AG04450 (cell line): ENCODE data around the gene PPP2R2C. TPM values are rescaled to one million over a fixed set of nuclear protein-coding genes. Genes with fewer than 3 reads are reported as not detected.

ENCODE experiments used
- CTCF ChIA-PET: fragments of 300-600, 350-600 bp; formaldehyde crosslinking; extraction: SDS; loops from one replicate; lab custom pipeline; 2022; ENCODE audit warnings: antibody characterized with exemption, inconsistent platforms; lab: Charles Lee
- POLR2A ChIA-PET: fragments of 350-600 bp; formaldehyde crosslinking; extraction: SDS; loops from one replicate; lab custom pipeline; 2021; ENCODE audit warnings: antibody characterized with exemption, inconsistent platforms; lab: Yijun Ruan, JAX
- DNase-seq: peaks from one replicate; pipeline ENCODE4 v3.0.0-alpha.2; 2011; ENCODE audit warnings: low read depth, low spot score
- H3K27ac ChIP-seq: one replicate; pipeline ENCODE4 v1.5.1; 2012; ENCODE audit warnings: low read depth, low read length, control low read depth
- H3K27me3 ChIP-seq: one replicate; pipeline ENCODE4 v1.6.0; 2012; ENCODE audit warnings: low read length; ENCODE audit not compliant: control insufficient read depth, insufficient read depth
- H3K4me3 ChIP-seq: 2 replicates; pipeline ENCODE4 v1.5.1; 2011; ENCODE audit warnings: mild to moderate bottlenecking, low read depth, low read length, control low read depth
- H3K9me3 ChIP-seq: 2 replicates; pipeline ENCODE4 v1.5.1; 2012; ENCODE audit warnings: low read length; ENCODE audit not compliant: control insufficient read depth, insufficient read depth
- polyA plus RNA-seq: library from polyadenylated mRNA; depleted of rRNA; stranded (reverse); fragments of >200 nt; gene quantifications from 2 replicates; pipeline ENCODE4 v1.2.3, GENCODE V29; 2011
- TF ChIP-seq, protein P1 (sequence below): IDR thresholded peaks from 2 replicates; pipeline ENCODE4 v1.5.1; 2011; ENCODE audit warnings: low read depth, low read length, control low read depth, inconsistent platforms

Gene PPP2R2C
- polyA plus RNA-seq, 1 experiment: 0.07 TPM

DNA sequence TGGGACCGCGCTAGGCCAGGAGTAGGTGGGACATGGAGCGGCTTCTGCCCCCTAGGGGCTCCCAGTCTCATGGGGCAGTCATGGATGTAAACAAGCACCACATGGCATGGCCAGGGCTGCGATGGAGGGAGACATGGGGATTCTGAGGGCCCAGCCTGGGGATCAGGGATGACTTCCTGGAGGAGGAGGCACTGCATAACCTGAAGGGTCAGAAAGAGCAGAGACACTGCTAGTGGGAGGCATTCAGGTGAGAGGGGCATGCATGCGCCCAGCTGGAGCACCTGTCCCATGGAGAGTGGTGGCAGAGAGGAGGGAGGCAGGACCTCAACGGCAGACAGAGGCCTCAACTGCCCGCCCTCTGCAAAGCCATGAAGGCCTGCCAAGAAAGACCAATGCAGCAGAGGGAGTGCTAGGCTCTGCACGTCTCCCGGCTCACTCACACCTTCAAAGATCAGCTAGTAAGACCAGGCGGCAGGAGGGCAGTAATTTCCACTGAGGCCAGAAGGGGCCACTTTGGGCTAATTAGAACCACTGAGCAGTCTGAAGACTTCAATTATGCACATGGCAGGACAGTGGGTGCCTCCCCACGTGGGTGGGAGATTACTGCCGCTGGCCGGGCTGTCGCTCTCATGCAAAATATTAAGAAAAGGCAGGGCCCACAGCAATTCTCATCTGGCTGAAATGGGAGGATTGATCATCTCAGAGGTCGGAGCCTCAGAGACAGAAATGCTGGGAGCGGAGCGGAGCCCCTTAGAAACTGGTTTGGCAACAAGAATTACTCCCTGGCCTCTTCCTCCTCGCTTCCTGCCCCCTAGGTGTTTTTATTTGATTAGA, 69.6 kb downstream of the PPP2R2C start:
- H3K9me3 ChIP-seq: no peaks in the 10 kb centered on the region
- TF ChIP-seq, protein P1, sequence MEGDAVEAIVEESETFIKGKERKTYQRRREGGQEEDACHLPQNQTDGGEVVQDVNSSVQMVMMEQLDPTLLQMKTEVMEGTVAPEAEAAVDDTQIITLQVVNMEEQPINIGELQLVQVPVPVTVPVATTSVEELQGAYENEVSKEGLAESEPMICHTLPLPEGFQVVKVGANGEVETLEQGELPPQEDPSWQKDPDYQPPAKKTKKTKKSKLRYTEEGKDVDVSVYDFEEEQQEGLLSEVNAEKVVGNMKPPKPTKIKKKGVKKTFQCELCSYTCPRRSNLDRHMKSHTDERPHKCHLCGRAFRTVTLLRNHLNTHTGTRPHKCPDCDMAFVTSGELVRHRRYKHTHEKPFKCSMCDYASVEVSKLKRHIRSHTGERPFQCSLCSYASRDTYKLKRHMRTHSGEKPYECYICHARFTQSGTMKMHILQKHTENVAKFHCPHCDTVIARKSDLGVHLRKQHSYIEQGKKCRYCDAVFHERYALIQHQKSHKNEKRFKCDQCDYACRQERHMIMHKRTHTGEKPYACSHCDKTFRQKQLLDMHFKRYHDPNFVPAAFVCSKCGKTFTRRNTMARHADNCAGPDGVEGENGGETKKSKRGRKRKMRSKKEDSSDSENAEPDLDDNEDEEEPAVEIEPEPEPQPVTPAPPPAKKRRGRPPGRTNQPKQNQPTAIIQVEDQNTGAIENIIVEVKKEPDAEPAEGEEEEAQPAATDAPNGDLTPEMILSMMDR: no peak
- no peak overlapping the region for H3K4me3 ChIP-seq
- no peak for DNase-seq
- ChIA-PET CTCF (no interaction called here), POLR2A (no interaction called here)
- peaks cover 23% of the 10 kb centered on the region for H3K27me3 ChIP-seq
- H3K27ac ChIP-seq: no peak overlapping the region

DNA sequence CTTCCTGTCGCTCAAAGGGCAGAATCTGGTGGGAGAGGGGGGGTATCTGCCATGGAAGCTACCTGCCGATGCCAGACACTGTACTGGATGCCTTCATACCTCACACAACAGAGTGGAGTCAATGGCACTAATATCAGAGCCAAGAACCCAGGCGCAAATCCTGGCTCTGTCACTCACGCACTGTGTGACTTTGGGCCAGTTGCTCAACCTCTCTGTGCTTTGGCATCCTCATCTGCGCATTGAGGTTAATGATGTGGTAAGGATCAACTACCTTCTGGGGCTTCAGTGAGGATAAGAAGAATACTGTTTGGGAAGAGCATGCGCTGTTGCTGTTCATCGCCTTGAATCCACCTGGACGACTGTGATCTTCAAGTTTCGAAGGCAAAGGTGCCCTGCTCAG, 70.6 kb downstream of the PPP2R2C start:
- H3K27me3 ChIP-seq: peaks cover 23% of the 10 kb centered on the region
- no peak overlapping the region for H3K4me3 ChIP-seq
- TF ChIP-seq, protein P1: no peak
- POLR2A ChIA-PET: no interaction called here
- H3K27ac ChIP-seq: no peak overlapping the region
- DNase-seq: no peak
- no peaks in the 10 kb centered on the region for H3K9me3 ChIP-seq
- CTCF ChIA-PET: no interaction called here

DNA sequence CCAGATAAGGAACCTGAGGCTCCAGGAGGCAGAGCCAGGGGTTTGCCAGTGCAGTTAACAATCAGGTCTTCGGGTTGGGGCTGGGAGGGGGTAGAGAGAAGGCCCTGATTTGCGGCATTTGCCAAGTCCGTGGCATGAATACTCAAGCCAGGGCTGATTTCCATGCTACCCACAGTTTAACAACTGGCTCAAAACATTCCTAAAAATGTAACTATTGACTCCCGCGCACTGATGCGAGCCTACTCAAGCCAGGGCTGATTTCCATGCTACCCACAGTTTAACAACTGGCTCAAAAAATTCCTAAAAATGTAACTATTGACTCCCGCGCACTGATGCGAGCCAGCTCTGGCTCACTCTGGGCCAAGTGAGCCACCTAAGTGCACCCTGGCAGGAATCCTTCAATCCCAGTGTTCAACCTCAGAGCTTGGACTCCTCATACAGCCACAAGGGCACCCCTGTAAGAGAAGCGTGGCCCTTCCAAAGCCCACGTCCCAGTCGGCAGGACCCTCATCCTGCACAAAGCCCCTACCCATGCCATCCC, 75.6 kb downstream of the PPP2R2C start:
- Histone ChIP-seq H3K4me3 (no peak overlapping the region), H3K9me3 (no peaks in the 10 kb centered on the region), H3K27ac (no peak overlapping the region), H3K27me3 (peaks cover 4% of the 10 kb centered on the region)
- ChIA-PET CTCF (no interaction called here), POLR2A (no interaction called here)
- TF ChIP-seq, protein P1: no peak
- DNase-seq: no peak

DNA sequence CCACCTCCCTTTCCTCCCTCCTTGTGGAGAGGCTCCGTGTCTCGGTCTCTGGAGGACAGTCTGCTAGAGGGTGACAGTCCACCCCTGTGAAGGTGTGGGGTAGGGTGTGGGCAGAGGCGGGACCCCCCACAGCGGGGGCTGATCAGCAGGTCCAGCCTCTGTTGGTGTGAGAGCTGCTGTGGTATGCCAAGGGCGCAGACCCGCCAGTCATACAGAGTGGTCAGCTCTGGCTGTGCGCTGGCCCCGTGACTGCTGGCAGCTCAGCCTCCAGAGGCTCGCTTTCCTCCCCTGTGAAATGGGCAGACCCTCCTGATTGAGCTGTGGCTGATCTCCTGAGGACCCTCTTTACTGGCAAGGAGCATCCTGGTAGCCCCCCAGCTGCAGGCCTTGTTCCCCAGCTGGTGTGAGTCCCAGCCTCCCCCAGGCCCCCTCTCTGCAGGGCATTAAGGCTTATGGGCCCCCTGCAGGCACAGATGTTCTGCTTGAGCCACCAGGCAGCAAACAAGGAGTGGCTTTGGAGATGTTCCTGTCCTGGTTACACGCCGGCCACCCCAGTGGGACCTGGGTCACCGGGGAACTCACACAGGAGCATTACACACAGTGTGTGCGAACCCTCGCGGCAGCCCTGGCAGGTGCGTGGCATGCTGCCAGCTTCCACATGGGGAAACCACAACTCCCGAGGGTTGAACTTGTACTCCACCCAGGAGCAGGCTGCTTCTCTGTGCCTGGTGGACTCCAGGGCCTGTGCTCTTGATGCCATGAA, 76.8 kb downstream of the PPP2R2C start:
- ChIA-PET CTCF (no interaction called here), POLR2A (no interaction called here)
- no peak overlapping the region for H3K4me3 ChIP-seq
- no peak overlapping the region for H3K27ac ChIP-seq
- no peaks in the 10 kb centered on the region for H3K9me3 ChIP-seq
- peaks cover 7% of the 10 kb centered on the region for H3K27me3 ChIP-seq
- TF ChIP-seq, protein P1: no peak
- no peak for DNase-seq

DNA sequence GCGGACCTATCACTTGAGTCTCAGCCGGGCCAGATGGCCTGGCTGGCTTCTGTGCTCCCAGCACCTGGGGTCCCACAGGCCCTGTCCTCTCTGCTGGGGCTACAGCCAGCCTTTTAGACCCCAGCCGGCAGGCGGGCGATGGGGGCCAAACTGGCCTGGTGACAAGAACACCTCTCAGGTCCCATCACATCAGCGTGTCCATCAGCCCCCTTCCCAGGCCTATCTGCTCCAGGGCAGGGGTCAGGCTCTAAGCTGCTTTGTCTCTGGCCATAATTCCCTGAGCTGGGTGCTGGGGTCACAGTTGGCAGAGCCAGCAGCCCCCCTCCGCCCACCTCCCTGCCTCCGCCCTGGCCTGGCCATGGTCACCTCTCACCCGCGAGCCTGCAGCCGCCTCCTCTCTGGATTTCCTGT, 77.7 kb downstream of the PPP2R2C start:
- CTCF ChIA-PET: no interaction called here

More for the DNA sequence above, 77.7 kb downstream of the PPP2R2C start:
- Histone ChIP-seq H3K4me3 (no peak overlapping the region), H3K27me3 (peaks cover 12% of the 10 kb centered on the region), H3K9me3 (no peaks in the 10 kb centered on the region), H3K27ac (no peak overlapping the region)
- no peak for DNase-seq
- TF ChIP-seq, protein P1: no peak
- POLR2A ChIA-PET: no interaction called here
